ENCODE data around the gene PTPN14. TPM values are rescaled to one million over a fixed set of nuclear protein-coding genes. Genes with fewer than 3 reads are reported as not detected.

The PTPN14 gene
- total and polyA plus RNA-seq, 2 experiments from 2014 or later: 18.7 to 70.2 TPM

GRCh38 chr1:214384373-214385079, 166.9 kb downstream of the PTPN14 start:
- no peak overlapping the region for H3K4me3 ChIP-seq
- ATAC-seq (no peak), DNase-seq (ENCODE audit: low spot score) (no peak)
- H3F3A ChIP-seq (replicated peaks; ENCODE audit: low read depth): no peaks in the 10 kb centered on the region; the same call in 1 of the 2 replicates
- no peak overlapping the region for H3K4me2 ChIP-seq
- H4K20me1 ChIP-seq (replicated peaks; ENCODE audit: insufficient read depth): no peaks in the 10 kb centered on the region
- H3K79me2 ChIP-seq (replicated peaks; ENCODE audit: insufficient read depth): no peaks in the 10 kb centered on the region
- Mint-ChIP-seq H3K36me3 (ENCODE audit: low read depth) (peaks cover 37% of the 10 kb centered on the region), H3K4me3 (no peak overlapping the region), H3K4me1 (peaks cover 19% of the 10 kb centered on the region), H3K27me3 (ENCODE audit: insufficient read depth, low read depth, poor library complexity) (peaks cover 2% of the 10 kb centered on the region), H3K27ac (no peak overlapping the region), H3K9me3 (no peaks in the 10 kb centered on the region)
- H2AFZ ChIP-seq: no peak overlapping the region
- no peaks in the 10 kb centered on the region for H3K27me3 ChIP-seq (ENCODE audit: insufficient read depth)
- TF ChIP-seq STAT1 (IDR thresholded peaks at IDR 0.05; ENCODE audit: unreplicated experiment) (no peak), JUNB (IDR thresholded peaks at IDR 0.05; ENCODE audit: unreplicated experiment) (no peak), CTCF (conservative IDR thresholded peaks at IDR 0.05; ENCODE audit: low read depth in 2 of 2) (no peak), CREB1 (CRISPR knock-in tag; IDR thresholded peaks at IDR 0.05; ENCODE audit: low read depth) (no peak), EZH2phosphoT487 (IDR thresholded peaks at IDR 0.05; ENCODE audit: unreplicated experiment) (no peak), ZNF114 (CRISPR knock-in tag; IDR thresholded peaks at IDR 0.05) (no peak), EZH2 (IDR thresholded peaks at IDR 0.05; ENCODE audit: low read depth, unreplicated experiment) (no peak), REST (IDR thresholded peaks at IDR 0.05; ENCODE audit: unreplicated experiment) (no peak), ZNF462 (CRISPR knock-in tag; IDR thresholded peaks at IDR 0.05) (no peak), ZNF331 (CRISPR knock-in tag; IDR thresholded peaks at IDR 0.05; ENCODE audit: low read depth) (no peak), ETS1 (IDR thresholded peaks at IDR 0.05) (no peak), NANOG (IDR thresholded peaks at IDR 0.05; ENCODE audit: borderline replicate concordance) (no peak), POLR2AphosphoS5 (IDR thresholded peaks at IDR 0.05; ENCODE audit: low read depth) (no peak)
- no peak overlapping the region for H3K27ac ChIP-seq (ENCODE audit: low read depth)
- H3K36me3 ChIP-seq (ENCODE audit: insufficient read depth): peaks cover 16% of the 10 kb centered on the region
- peaks cover 20% of the 10 kb centered on the region for H3K4me1 ChIP-seq (ENCODE audit: insufficient read depth)
- no peaks in the 10 kb centered on the region for H3K9me2 ChIP-seq (ENCODE audit: insufficient read depth)

Measured in GM23338 (cell line).